Trophoblast cell (in vitro differentiated cells and primary cell): ENCODE data around the gene RBM17.

Source experiments
- DNase-seq, 2 donors: peaks; one replicate each; pipeline ENCODE4 v3.0.0-alpha.2; 2016
- H2AFZ ChIP-seq: 2 replicates; pipeline ENCODE4 v1.6.1; 2013; ENCODE audit warnings: low read length, moderate library complexity, mild to moderate bottlenecking; ENCODE audit not compliant: insufficient read depth, poor library complexity
- H2AK5ac ChIP-seq: 2 replicates; pipeline ENCODE4 v1.6.1; 2013; ENCODE audit warnings: mild to moderate bottlenecking, low read length
- H2BK120ac ChIP-seq: 2 replicates; pipeline ENCODE4 v1.6.1; 2013; ENCODE audit warnings: low read length, mild to moderate bottlenecking, moderate library complexity; ENCODE audit not compliant: insufficient read depth, poor library complexity
- H2BK12ac ChIP-seq: 2 replicates; pipeline ENCODE4 v1.6.1; 2013; ENCODE audit warnings: mild to moderate bottlenecking, low read length, moderate library complexity
- H2BK5ac ChIP-seq: 2 replicates; pipeline ENCODE4 v1.6.1; 2013; ENCODE audit warnings: low read length, low read depth, moderate library complexity, mild to moderate bottlenecking; ENCODE audit not compliant: poor library complexity
- H3K14ac ChIP-seq: 2 replicates; pipeline ENCODE4 v1.6.1; 2013; ENCODE audit warnings: mild to moderate bottlenecking, low read length
- H3K18ac ChIP-seq: 2 replicates; pipeline ENCODE4 v1.6.1; 2013; ENCODE audit warnings: mild to moderate bottlenecking, low read length
- H3K23ac ChIP-seq: 2 replicates; pipeline ENCODE4 v1.6.1; 2013; ENCODE audit warnings: low read length
- H3K27ac ChIP-seq: 2 replicates; pipeline ENCODE4 v1.5.1; 2013; ENCODE audit warnings: low read depth, mild to moderate bottlenecking, inconsistent platforms, low read length, moderate library complexity
- H3K27me3 ChIP-seq: 2 replicates; pipeline ENCODE4 v1.6.1; 2013; ENCODE audit warnings: inconsistent platforms, mild to moderate bottlenecking, low read length, moderate library complexity; ENCODE audit not compliant: insufficient read depth
- H3K36me3 ChIP-seq, 2 experiments: 1 replicate in 1 of 2; 2 replicates in 1 of 2; pipeline ENCODE4 v1.6.1; 2013; ENCODE audit warnings: low read length in 2 of 2, mild to moderate bottlenecking in 2 of 2, moderate library complexity in 1 of 2; ENCODE audit not compliant: insufficient read depth in 2 of 2, control insufficient read depth in 1 of 2
- H3K4ac ChIP-seq: 2 replicates; pipeline ENCODE4 v1.6.1; 2013; ENCODE audit warnings: low read depth, mild to moderate bottlenecking, low read length, moderate library complexity
- H3K4me1 ChIP-seq, 2 experiments: 1 replicate in 1 of 2; 2 replicates in 1 of 2; pipeline ENCODE4 v1.6.1; 2013; ENCODE audit warnings: low read length in 2 of 2, mild to moderate bottlenecking in 2 of 2, moderate library complexity in 1 of 2; ENCODE audit not compliant: insufficient read depth in 2 of 2, control insufficient read depth in 1 of 2
- H3K4me2 ChIP-seq: 2 replicates; pipeline ENCODE4 v1.6.1; 2013; ENCODE audit warnings: inconsistent platforms, mild to moderate bottlenecking, low read length, moderate library complexity
- H3K4me3 ChIP-seq: 2 replicates; pipeline ENCODE4 v1.5.1; 2013; ENCODE audit warnings: mild to moderate bottlenecking, low read depth, low read length, inconsistent platforms
- H3K79me1 ChIP-seq: one replicate; pipeline ENCODE4 v1.6.1; 2013; ENCODE audit warnings: low read length
- H3K79me2 ChIP-seq: 2 replicates; pipeline ENCODE4 v1.6.1; 2013; ENCODE audit warnings: low read length, mild to moderate bottlenecking; ENCODE audit not compliant: control insufficient read depth, insufficient read depth, poor library complexity
- H3K9ac ChIP-seq: 2 replicates; pipeline ENCODE4 v1.6.1; 2013; ENCODE audit warnings: mild to moderate bottlenecking, low read length
- H3K9me3 ChIP-seq: 2 replicates; pipeline ENCODE4 v1.6.1; 2013; ENCODE audit warnings: low read depth, mild to moderate bottlenecking, control low read depth, inconsistent platforms, low read length; ENCODE audit not compliant: insufficient read depth
- H4K12ac ChIP-seq: 2 replicates; pipeline ENCODE4 v1.6.1; 2013; ENCODE audit warnings: low read depth, mild to moderate bottlenecking, low read length, moderate library complexity
- H4K8ac ChIP-seq: 2 replicates; pipeline ENCODE4 v1.6.1; 2013; ENCODE audit warnings: low read depth, mild to moderate bottlenecking, low read length, moderate library complexity
- H4K91ac ChIP-seq: one replicate; pipeline ENCODE4 v1.6.1; 2013; ENCODE audit warnings: low read depth, mild to moderate bottlenecking, low read length, moderate library complexity
- WGBS: extraction: QIAGEN DNeasy Blood & Tissue Kit; methylation state at CpG from one replicate; pipeline ENCODE4 v1.1.7; 2013; ENCODE audit warnings: missing lambda C conversion rate; ENCODE audit not compliant: insufficient read length, insufficient coverage; ENCODE audit errors: extremely low coverage; 5-methylcytosine and 5-hydroxymethylcytosine counted together

The RBM17 gene

DNA sequence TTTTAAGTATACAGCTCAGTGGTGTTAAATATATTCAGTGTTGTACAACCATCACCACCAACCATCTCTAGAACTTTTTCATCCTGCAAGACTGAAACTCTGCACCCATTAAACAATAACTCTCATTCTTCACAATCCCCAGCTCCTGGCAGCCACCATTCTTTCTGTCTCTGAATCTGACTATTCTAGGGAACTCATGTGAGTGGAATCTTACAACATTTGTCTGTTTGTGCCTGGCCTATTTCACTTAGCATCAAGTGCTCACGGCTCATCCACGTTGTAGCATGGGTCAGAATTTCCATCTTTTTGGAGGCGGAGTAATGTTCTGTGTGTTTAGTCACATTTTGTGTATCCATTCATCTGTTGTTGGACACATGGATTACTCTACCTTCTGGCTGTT is 73.1 kb downstream of the RBM17 start:
- Histone ChIP-seq H3K4ac (no peak overlapping the region), H3K4me1 (peaks cover 11 to 21% of the 10 kb centered on the region in 2 experiments), H2AFZ (no peak overlapping the region), H3K27me3 (no peaks in the 10 kb centered on the region), H3K23ac (no peak overlapping the region), H4K91ac (no peak overlapping the region), H3K79me2 (peaks cover 3% of the 10 kb centered on the region), H2BK12ac (no peak overlapping the region), H3K4me2 (no peak overlapping the region), H2AK5ac (no peak overlapping the region), H3K36me3 (no peaks in the 10 kb centered on the region), H3K4me3 (no peak overlapping the region), H4K12ac (no peak overlapping the region), H3K79me1 (peaks cover 9% of the 10 kb centered on the region), H3K9me3 (no peaks in the 10 kb centered on the region), H3K18ac (no peak overlapping the region), H3K9ac (no peak overlapping the region), H4K8ac (no peak overlapping the region), H3K14ac (no peak overlapping the region), H2BK5ac (no peak overlapping the region), H3K27ac (no peak overlapping the region), H2BK120ac (no peak overlapping the region)
- no CpG with 5 or more reads among the region's 3 CpGs for WGBS
- DNase-seq: no peak

DNA sequence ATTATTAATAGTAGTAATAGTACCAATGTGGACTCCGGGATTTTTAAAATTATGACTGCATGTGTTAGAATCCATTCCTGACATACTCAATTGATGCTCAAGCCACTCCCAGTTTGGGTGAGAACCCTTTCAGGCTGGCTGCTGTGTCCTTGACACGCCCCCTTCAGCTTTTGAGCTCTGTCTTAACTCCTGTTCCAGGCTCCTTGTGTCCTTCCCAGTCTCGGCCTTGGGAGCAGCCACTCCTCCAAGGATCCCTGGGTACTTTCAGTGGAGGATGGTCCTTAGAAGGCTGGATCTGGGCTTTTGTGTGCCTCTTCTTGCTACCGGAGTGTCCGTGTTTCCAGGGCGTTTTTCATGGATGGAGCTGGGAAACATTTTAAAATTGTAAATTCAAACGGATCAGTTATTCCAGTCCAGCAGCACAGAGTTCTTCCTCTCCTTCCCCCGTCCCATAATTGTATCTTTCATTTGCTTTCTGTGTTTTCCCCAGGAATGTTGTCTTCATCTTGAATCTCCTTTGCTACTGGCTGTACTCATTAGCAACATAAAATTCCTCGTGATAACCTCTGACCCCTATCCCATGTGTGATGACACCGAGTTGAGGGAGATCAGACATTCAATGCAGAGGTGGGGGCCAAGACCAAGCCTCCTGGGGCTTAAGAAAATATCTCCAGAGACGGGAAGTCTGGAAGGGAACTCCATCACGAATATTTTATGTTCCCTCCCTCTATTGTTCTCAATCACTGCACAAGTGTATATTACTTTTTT is 73.9 kb downstream of the RBM17 start:
- H4K91ac ChIP-seq: no peak overlapping the region
- H2BK12ac ChIP-seq: no peak overlapping the region
- H3K27me3 ChIP-seq: no peaks in the 10 kb centered on the region
- H3K4me2 ChIP-seq: peak overlapping the region; percentile 21
- no peak overlapping the region for H3K9ac ChIP-seq
- no CpG with 5 or more reads among the region's 12 CpGs for WGBS
- H3K36me3 ChIP-seq: no peaks in the 10 kb centered on the region
- H3K14ac ChIP-seq: no peak overlapping the region
- peaks cover 9% of the 10 kb centered on the region for H3K79me1 ChIP-seq
- H3K23ac ChIP-seq: no peak overlapping the region
- H3K18ac ChIP-seq: no peak overlapping the region
- no peak overlapping the region for H3K4ac ChIP-seq
- no peak overlapping the region for H2BK120ac ChIP-seq
- peak in 1 of 2 donors; percentile 43 for DNase-seq
- H3K27ac ChIP-seq: no peak overlapping the region
- no peak overlapping the region for H3K4me3 ChIP-seq
- no peaks in the 10 kb centered on the region for H3K9me3 ChIP-seq
- H4K8ac ChIP-seq: no peak overlapping the region
- H2AFZ ChIP-seq: no peak overlapping the region
- no peak overlapping the region for H2BK5ac ChIP-seq
- H3K79me2 ChIP-seq: peaks cover 5% of the 10 kb centered on the region
- H3K4me1 ChIP-seq: peaks cover 13 to 25% of the 10 kb centered on the region in 2 experiments
- H2AK5ac ChIP-seq: no peak overlapping the region
- no peak overlapping the region for H4K12ac ChIP-seq

DNA sequence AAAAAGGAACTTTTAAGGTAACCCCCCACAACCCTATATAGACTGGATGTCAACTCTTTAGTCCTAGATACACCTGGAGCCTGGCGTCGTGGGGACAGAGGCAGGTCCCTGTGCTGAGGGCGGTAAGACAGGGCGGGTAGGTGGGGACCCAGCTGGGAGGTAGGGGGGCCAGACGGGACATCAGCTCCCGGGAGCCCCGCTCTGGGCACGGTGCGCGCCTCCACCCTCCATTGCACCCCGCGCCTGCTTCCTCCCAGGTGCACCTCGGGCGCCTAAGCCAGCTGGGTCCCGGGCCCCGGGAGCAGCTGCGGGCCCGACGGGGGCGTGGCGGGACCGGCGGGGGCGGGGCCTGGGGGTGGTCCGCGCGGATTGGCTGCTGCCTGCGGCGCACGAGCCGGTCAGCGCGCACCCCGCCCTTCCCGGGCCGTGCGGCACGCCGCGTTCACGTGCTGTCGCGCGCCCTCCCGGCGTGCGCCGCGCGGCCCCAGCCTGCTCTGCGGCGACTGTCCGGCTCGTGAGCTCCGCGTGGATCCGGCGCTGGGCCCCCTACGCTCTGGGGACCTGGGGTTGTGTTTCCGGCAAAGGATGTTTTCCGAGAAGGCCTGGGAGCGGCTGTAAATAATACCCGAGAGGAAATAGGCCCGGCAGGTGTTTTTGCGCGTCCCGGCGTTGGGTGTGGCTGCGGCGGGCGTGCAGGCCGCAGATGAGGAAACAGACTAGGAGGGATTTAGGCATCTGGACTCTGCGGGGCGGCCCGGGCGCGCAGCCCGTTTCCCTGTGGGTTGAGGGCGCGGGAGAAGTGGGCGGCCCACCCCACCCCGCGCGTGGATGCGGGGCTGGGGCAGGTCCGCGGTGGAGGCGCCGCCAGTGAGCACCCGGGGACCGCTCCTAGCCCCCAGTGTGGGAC is 74.8 kb downstream of the RBM17 start:
- H3K79me2 ChIP-seq: peaks cover 5% of the 10 kb centered on the region
- H2BK12ac ChIP-seq: peak overlapping the region; percentile 32
- no CpG with 5 or more reads among the region's 91 CpGs for WGBS
- peaks cover 13 to 25% of the 10 kb centered on the region in 2 experiments for H3K4me1 ChIP-seq
- peak overlapping the region; percentile 69 for H4K91ac ChIP-seq
- H3K4me2 ChIP-seq: peak overlapping the region; percentile 79
- H3K18ac ChIP-seq: peak overlapping the region; percentile 89
- H2AFZ ChIP-seq: peak overlapping the region; percentile 67
- peak overlapping the region; percentile 68 for H2BK120ac ChIP-seq
- peak; percentile 82 to 90 for DNase-seq
- no peaks in the 10 kb centered on the region for H3K27me3 ChIP-seq
- H2BK5ac ChIP-seq: no peak overlapping the region
- no peaks in the 10 kb centered on the region for H3K36me3 ChIP-seq
- peaks cover 2% of the 10 kb centered on the region for H3K9me3 ChIP-seq
- peak overlapping the region; percentile 3 for H3K9ac ChIP-seq
- no peak overlapping the region for H3K23ac ChIP-seq
- H3K4ac ChIP-seq: peak overlapping the region; percentile 65
- H4K12ac ChIP-seq: peak overlapping the region; percentile 74
- peak overlapping the region; percentile 74 for H3K14ac ChIP-seq
- peak overlapping the region; percentile 84 for H4K8ac ChIP-seq
- H3K79me1 ChIP-seq: peaks cover 9% of the 10 kb centered on the region
- H3K27ac ChIP-seq: peak overlapping the region; percentile 68
- H2AK5ac ChIP-seq: peak overlapping the region; percentile 34
- H3K4me3 ChIP-seq: peak overlapping the region; percentile 68

DNA sequence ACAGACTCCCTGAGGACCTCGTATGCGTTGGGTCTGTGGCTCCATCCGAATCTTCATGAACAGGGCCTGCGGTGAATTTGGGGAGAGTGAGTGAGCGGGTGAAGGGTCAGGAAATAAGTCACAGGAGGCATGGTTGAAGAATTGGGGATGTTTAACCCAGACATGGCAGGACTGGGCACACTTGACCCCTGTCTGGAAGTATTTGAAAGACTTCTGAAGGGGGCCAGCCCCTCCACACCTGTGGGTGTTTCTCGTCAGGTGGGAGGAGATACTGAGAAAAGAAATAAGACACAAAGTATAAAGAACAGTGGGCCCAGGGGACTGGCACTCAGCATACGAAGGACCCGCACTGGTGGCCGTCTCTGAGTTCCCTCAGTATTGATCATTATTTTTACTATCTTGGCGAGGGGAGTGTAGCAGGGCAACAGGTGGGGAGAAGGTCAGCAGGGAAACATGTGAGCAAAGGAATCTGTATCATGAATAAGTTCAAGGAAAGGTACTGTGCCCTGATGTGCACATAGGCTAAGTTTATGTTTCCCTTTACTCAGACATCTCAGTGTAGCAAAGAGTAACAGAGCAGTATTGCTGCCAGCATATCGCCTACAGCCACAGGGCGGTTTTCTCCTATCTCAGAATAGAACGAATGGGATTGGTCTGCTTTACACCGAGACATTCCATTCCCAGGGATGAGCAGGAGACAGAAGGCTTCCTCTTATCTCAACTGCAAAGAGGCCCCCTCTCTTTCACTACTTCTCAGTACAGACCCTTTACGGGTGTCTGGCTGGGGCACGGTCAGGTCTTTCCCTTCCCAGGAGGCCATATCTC is 75.6 kb downstream of the RBM17 start:
- no peaks in the 10 kb centered on the region for H3K27me3 ChIP-seq
- peak overlapping the region; percentile 32 for H2BK12ac ChIP-seq
- peak overlapping the region; percentile 65 for H3K4ac ChIP-seq
- H3K79me1 ChIP-seq: peaks cover 9% of the 10 kb centered on the region
- H4K12ac ChIP-seq: peak overlapping the region; percentile 74
- H3K27ac ChIP-seq: peak overlapping the region; percentile 68
- H4K91ac ChIP-seq: peak overlapping the region; percentile 69
- no CpG with 5 or more reads among the region's 16 CpGs for WGBS
- no peak overlapping the region for H3K23ac ChIP-seq
- H2BK5ac ChIP-seq: peak overlapping the region; percentile 41
- peaks cover 13 to 25% of the 10 kb centered on the region in 2 experiments for H3K4me1 ChIP-seq
- peak; percentile 61 to 62 for DNase-seq
- H3K18ac ChIP-seq: peak overlapping the region; percentile 89
- no peak overlapping the region for H2AFZ ChIP-seq
- peak overlapping the region; percentile 84 for H4K8ac ChIP-seq
- H2BK120ac ChIP-seq: peak overlapping the region; percentile 68
- no peaks in the 10 kb centered on the region for H3K36me3 ChIP-seq
- H3K4me3 ChIP-seq: peak overlapping the region; percentile 68
- peak overlapping the region; percentile 34 for H2AK5ac ChIP-seq
- peaks cover 5% of the 10 kb centered on the region for H3K79me2 ChIP-seq
- H3K9me3 ChIP-seq: peaks cover 2% of the 10 kb centered on the region
- peak overlapping the region; percentile 79 for H3K4me2 ChIP-seq
- peak overlapping the region; percentile 3 for H3K9ac ChIP-seq
- H3K14ac ChIP-seq: peak overlapping the region; percentile 74
